Parathyroid adenoma (tissue), 2 donors: ENCODE results near the gene GPR148.

Source experiments
- H2AFZ ChIP-seq: fragments of 300-600 bp; sonication (generic); one replicate; pipeline ENCODE4 v1.7.0; 2017; ENCODE audit warnings: antibody characterized with exemption, mild to moderate bottlenecking
- H3K27ac ChIP-seq: fragments of 300-600 bp; sonication (generic); one replicate; pipeline ENCODE4 v1.7.0; 2017
- H3K27me3 ChIP-seq: fragments of 300-600 bp; sonication (generic); one replicate; pipeline ENCODE4 v1.7.0; 2017; ENCODE audit warnings: low read length; ENCODE audit not compliant: control insufficient read depth, insufficient read depth
- H3K36me3 ChIP-seq: fragments of 300-600 bp; sonication (generic); one replicate; pipeline ENCODE4 v1.7.0; 2017; ENCODE audit warnings: low read length; ENCODE audit not compliant: control insufficient read depth, insufficient read depth
- H3K4me1 ChIP-seq: fragments of 300-600 bp; sonication (generic); one replicate; pipeline ENCODE4 v1.7.0; 2017; ENCODE audit warnings: control low read depth
- H3K4me2 ChIP-seq: fragments of 300-600 bp; sonication (generic); one replicate; pipeline ENCODE4 v1.7.0; 2017; ENCODE audit warnings: low read length
- H3K4me3 ChIP-seq: fragments of 300-600 bp; sonication (generic); one replicate; pipeline ENCODE4 v1.7.0; 2017; ENCODE audit warnings: low read depth, low read length
- H3K79me2 ChIP-seq: fragments of 300-600 bp; sonication (generic); one replicate; pipeline ENCODE4 v1.7.0; 2017; ENCODE audit warnings: control low read depth
- H3K9ac ChIP-seq: fragments of 300-600 bp; sonication (generic); one replicate; pipeline ENCODE4 v1.7.0; 2017; ENCODE audit warnings: mild to moderate bottlenecking
- H3K9me3 ChIP-seq: fragments of 300-600 bp; sonication (generic); one replicate; pipeline ENCODE4 v1.7.0; 2017; ENCODE audit warnings: low read length; ENCODE audit not compliant: control insufficient read depth
- TF ChIP-seq, protein P1 (sequence below): fragments of 300-600 bp; sonication (generic); IDR thresholded peaks from one replicate; pipeline ENCODE4 v1.7.0; 2017; ENCODE audit warnings: antibody characterized with exemption, mild to moderate bottlenecking
- donor health status: primary hyperparathyroidism.

The GPR148 gene

DNA sequence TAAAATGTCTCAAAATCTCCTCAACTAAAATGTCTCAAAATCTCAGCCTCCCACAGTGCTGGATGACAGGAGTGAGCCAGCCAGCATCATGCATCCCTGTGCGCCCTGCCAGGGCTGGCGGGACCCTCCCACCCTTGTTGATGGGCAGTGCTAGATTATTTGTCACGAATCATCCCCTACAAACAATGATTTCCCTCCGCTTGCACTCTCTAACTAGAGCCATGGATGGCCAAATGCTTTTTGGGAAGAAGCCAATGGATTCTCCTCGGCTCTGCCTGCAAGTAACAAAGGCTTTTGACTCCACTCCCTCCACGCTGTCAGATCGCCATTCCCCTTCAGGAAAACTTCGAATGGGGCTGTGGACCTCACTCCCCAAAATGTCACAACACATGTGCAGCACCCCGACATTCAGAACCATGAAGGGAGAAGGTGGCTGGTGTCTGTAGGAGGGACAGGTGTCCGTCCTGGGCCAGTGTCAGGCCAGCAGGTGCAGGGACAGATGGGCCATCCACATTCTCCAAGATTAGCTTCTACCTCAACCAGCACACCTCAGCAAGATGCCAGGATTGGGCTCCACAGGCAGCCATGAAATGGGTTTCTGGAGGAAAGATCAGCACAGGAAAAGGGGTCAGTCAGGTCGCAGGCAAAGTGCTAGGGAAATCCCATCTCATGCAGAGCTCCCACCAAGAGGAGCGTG is 38.0 kb downstream of the GPR148 start:
- Histone ChIP-seq H3K4me3 (no peak overlapping the region), H3K79me2 (no peaks in the 10 kb centered on the region), H3K4me1 (no peaks in the 10 kb centered on the region), H3K4me2 (no peak overlapping the region), H3K36me3 (no peaks in the 10 kb centered on the region), H3K9me3 (no peaks in the 10 kb centered on the region), H3K27me3 (no peaks in the 10 kb centered on the region), H3K9ac (no peak overlapping the region), H3K27ac (no peak overlapping the region), H2AFZ (no peak overlapping the region)
- TF ChIP-seq, protein P1, sequence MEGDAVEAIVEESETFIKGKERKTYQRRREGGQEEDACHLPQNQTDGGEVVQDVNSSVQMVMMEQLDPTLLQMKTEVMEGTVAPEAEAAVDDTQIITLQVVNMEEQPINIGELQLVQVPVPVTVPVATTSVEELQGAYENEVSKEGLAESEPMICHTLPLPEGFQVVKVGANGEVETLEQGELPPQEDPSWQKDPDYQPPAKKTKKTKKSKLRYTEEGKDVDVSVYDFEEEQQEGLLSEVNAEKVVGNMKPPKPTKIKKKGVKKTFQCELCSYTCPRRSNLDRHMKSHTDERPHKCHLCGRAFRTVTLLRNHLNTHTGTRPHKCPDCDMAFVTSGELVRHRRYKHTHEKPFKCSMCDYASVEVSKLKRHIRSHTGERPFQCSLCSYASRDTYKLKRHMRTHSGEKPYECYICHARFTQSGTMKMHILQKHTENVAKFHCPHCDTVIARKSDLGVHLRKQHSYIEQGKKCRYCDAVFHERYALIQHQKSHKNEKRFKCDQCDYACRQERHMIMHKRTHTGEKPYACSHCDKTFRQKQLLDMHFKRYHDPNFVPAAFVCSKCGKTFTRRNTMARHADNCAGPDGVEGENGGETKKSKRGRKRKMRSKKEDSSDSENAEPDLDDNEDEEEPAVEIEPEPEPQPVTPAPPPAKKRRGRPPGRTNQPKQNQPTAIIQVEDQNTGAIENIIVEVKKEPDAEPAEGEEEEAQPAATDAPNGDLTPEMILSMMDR: no peak

DNA sequence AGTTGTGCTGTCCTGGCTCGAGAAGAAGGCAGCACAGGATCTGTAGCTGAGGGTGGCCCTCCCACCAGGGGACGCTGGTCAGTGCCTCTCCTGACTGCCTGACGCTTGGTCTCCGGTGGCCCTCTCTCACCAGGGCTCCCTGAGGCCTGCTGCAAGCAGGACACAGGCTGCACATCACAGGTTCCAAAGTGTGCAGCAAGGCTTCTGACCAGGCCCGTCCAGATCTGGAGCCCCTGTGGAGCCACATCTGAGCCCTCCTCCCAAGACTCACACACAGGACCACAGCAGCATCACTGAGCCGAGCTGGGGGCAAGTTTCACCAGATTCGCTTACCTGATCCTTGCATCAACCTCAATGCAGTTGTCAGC is 38.5 kb downstream of the GPR148 start:
- no peak overlapping the region for H2AFZ ChIP-seq
- H3K4me1 ChIP-seq: no peaks in the 10 kb centered on the region
- no peak overlapping the region for H3K4me2 ChIP-seq
- no peaks in the 10 kb centered on the region for H3K79me2 ChIP-seq
- H3K4me3 ChIP-seq: no peak overlapping the region
- H3K36me3 ChIP-seq: no peaks in the 10 kb centered on the region
- no peaks in the 10 kb centered on the region for H3K27me3 ChIP-seq
- H3K27ac ChIP-seq: no peak overlapping the region
- TF ChIP-seq, protein P1: no peak
- no peaks in the 10 kb centered on the region for H3K9me3 ChIP-seq
- H3K9ac ChIP-seq: no peak overlapping the region

DNA sequence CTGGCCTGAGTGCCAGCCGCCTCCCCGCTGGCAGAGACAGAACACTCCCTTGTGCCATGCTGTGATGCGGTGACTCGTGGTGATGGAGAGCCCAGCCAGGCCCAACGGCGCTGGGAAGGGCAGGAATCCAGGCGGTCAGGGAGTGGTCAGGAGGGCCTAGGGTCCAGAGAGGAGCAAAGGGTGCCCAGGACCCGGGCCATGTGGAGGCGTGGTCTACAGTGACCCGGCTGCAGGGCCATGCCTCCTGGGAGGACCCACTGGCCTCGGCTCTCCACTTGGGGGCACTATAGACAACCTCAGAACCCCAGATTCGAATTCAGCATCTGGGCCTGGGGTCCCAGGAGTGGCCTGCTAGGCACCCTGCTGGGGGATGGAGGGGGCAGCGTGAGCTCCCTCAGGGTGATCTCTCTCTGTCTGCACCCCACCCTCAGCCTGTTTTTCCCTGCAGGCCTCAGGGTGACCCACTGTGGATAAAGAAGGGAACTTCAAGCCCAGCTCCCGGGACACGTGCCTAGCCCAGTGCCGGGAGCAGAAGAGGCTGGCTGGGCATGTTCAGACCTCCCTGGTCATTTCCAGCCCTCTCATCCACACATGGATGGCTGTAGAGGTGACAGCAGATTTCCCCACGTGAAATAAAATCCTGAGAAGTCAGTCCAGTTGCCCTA is 39.5 kb downstream of the GPR148 start:
- no peaks in the 10 kb centered on the region for H3K36me3 ChIP-seq
- H3K27me3 ChIP-seq: no peaks in the 10 kb centered on the region
- no peak overlapping the region for H2AFZ ChIP-seq
- H3K9me3 ChIP-seq: no peaks in the 10 kb centered on the region
- no peaks in the 10 kb centered on the region for H3K4me1 ChIP-seq
- no peak overlapping the region for H3K9ac ChIP-seq
- H3K79me2 ChIP-seq: no peaks in the 10 kb centered on the region
- no peak overlapping the region for H3K27ac ChIP-seq
- no peak overlapping the region for H3K4me3 ChIP-seq
- TF ChIP-seq, protein P1: no peak
- H3K4me2 ChIP-seq: no peak overlapping the region

DNA sequence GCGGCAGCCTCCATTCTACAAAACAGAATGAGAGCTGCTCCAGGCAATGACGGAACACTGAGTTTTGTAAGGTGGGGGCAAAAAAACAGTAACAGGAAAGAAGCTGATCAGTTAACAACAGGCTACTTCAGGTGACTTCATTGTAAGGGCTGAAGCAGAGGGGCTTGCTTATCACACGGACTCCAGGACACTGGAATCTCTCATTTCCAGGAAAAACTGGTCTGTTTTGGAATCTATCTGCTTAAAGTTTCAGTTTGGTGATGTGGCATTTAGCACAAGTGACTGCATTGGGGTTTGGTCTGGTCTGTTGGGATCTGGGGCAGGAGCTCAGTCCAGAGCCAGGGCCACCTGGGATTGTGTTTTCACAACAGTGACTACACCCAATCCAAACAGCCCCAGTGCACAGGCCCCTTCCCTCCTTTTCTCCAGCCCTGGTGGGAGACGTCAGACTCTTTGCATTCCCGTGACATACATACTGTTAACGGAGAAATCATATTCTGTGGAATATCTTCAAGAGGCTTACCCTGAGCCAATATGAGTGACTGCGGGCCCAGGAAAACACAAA is 40.6 kb downstream of the GPR148 start:
- Histone ChIP-seq H3K9me3 (no peaks in the 10 kb centered on the region), H3K4me3 (no peak overlapping the region), H3K4me1 (no peaks in the 10 kb centered on the region), H3K9ac (no peak overlapping the region), H3K27ac (no peak overlapping the region), H3K27me3 (no peaks in the 10 kb centered on the region), H3K4me2 (no peak overlapping the region), H3K79me2 (no peaks in the 10 kb centered on the region), H2AFZ (no peak overlapping the region), H3K36me3 (no peaks in the 10 kb centered on the region)
- TF ChIP-seq, protein P1: no peak
